Liver (tissue), 9 donors: Measurements from ENCODE around the gene VGLL4. TPM values are rescaled to one million over a fixed set of nuclear protein-coding genes. Genes with fewer than 3 reads are reported as not detected.

Experiments
- DNase-seq: peaks from one replicate; pipeline ENCODE4 v3.0.0-alpha.2; 2017; ENCODE audit warnings: low spot score
- H3K27ac ChIP-seq, 2 donors: one replicate each; pipeline ENCODE4 v1.7.0; 2013; ENCODE audit warnings: inconsistent platforms in 2 of 2, low read length in 2 of 2, control low read depth in 1 of 2, low read depth in 1 of 2, mild to moderate bottlenecking in 1 of 2
- H3K27me3 ChIP-seq, 4 donors: one replicate each; pipeline versions ENCODE4 v1.6.1 to v1.7.0; 2013; ENCODE audit warnings: low read length in 3 of 4, inconsistent platforms in 1 of 4, mild to moderate bottlenecking in 1 of 4, moderate library complexity in 1 of 4; ENCODE audit not compliant: control insufficient read depth in 4 of 4, insufficient read depth in 4 of 4
- H3K36me3 ChIP-seq, 4 donors: one replicate each; pipeline versions ENCODE4 v1.6.1 to v1.7.0; 2013; ENCODE audit warnings: low read length in 3 of 4, mild to moderate bottlenecking in 3 of 4, low read depth in 1 of 4, moderate library complexity in 1 of 4; ENCODE audit not compliant: control insufficient read depth in 4 of 4, insufficient read depth in 3 of 4
- H3K4me1 ChIP-seq, 4 donors: one replicate each; pipeline versions ENCODE4 v1.6.1 to v1.7.0; 2013; ENCODE audit warnings: low read length in 3 of 4, mild to moderate bottlenecking in 3 of 4, moderate library complexity in 1 of 4; ENCODE audit not compliant: control insufficient read depth in 4 of 4, insufficient read depth in 4 of 4
- H3K4me3 ChIP-seq, 3 donors: one replicate each; pipeline versions ENCODE4 v1.6.1 to v1.7.0; 2013; ENCODE audit warnings: low read length in 3 of 3, control low read depth in 1 of 3, low read depth in 1 of 3, mild to moderate bottlenecking in 1 of 3
- H3K9ac ChIP-seq, 2 donors: one replicate each; pipeline ENCODE4 v1.7.0; 2013; ENCODE audit warnings: low read length in 2 of 2, mild to moderate bottlenecking in 2 of 2, moderate library complexity in 2 of 2, control low read depth in 1 of 2, low read depth in 1 of 2
- H3K9me3 ChIP-seq, 4 donors: one replicate each; pipeline versions ENCODE4 v1.6.1 to v1.7.0; 2013; ENCODE audit warnings: low read length in 3 of 4; ENCODE audit not compliant: control insufficient read depth in 4 of 4
- ATF3 ChIP-seq: IDR thresholded peaks from 2 replicates; pipeline ENCODE4 v1.6.1; 2016; ENCODE audit warnings: antibody characterized with exemption
- EGR1 ChIP-seq, 2 donors: IDR thresholded peaks; 2 replicates each; pipeline ENCODE4 v1.6.1; 2016 to 2018; ENCODE audit warnings: antibody characterized with exemption in 2 of 2, low read depth in 2 of 2
- FOXA1 ChIP-seq: IDR thresholded peaks from 2 replicates; pipeline ENCODE4 v1.6.1; 2016; ENCODE audit warnings: antibody characterized with exemption
- FOXA2 ChIP-seq: IDR thresholded peaks from 2 replicates; pipeline ENCODE4 v1.6.1; 2016; ENCODE audit warnings: antibody characterized with exemption
- GABPA ChIP-seq, 2 donors: IDR thresholded peaks in 1 of 2; conservative IDR thresholded peaks in 1 of 2; 2 replicates each; pipeline ENCODE4 v1.6.1; 2016; ENCODE audit warnings: antibody characterized with exemption in 2 of 2, mild to moderate bottlenecking in 1 of 2, moderate library complexity in 1 of 2
- HNF4G ChIP-seq: IDR thresholded peaks from 2 replicates; pipeline ENCODE4 v1.6.1; 2016; ENCODE audit warnings: antibody characterized with exemption
- MAX ChIP-seq: IDR thresholded peaks from 2 replicates; pipeline ENCODE4 v1.6.1; 2016; ENCODE audit warnings: antibody characterized with exemption
- NR2F2 ChIP-seq: IDR thresholded peaks from 2 replicates; pipeline ENCODE4 v1.6.1; 2016; ENCODE audit warnings: antibody characterized with exemption
- RAD21 ChIP-seq, 2 donors: IDR thresholded peaks; 2 replicates each; pipeline ENCODE4 v1.6.1; 2016; ENCODE audit warnings: antibody characterized with exemption in 2 of 2, mild to moderate bottlenecking in 2 of 2
- REST ChIP-seq: IDR thresholded peaks from 2 replicates; pipeline ENCODE4 v1.6.1; 2016; ENCODE audit warnings: antibody characterized with exemption, mild to moderate bottlenecking
- RXRA ChIP-seq, 2 donors: IDR thresholded peaks; 2 replicates each; pipeline ENCODE4 v1.6.1; 2017 to 2018; ENCODE audit warnings: antibody characterized with exemption in 2 of 2, mild to moderate bottlenecking in 1 of 2
- SP1 ChIP-seq: IDR thresholded peaks from 2 replicates; pipeline ENCODE4 v1.6.1; 2018; ENCODE audit warnings: antibody characterized with exemption, mild to moderate bottlenecking
- TAF1 ChIP-seq: conservative IDR thresholded peaks from 2 replicates; pipeline ENCODE4 v1.6.1; 2016; ENCODE audit warnings: antibody characterized with exemption, mild to moderate bottlenecking
- YY1 ChIP-seq: IDR thresholded peaks from 2 replicates; pipeline ENCODE4 v1.6.1; 2016; ENCODE audit warnings: antibody characterized with exemption, mild to moderate bottlenecking
- WGBS: extraction: QIAGEN DNeasy Blood & Tissue Kit; methylation state at CpG from one replicate; pipeline ENCODE4 v1.1.7; 2013; 5-methylcytosine and 5-hydroxymethylcytosine counted together
- polyA plus RNA-seq, 2 donors: library from polyadenylated mRNA; stranded (reverse) in 1 of 2; unstranded in 1 of 2; fragments of 200-250 nt in 1 of 2; fragments of >200 nt in 1 of 2; fragmentation: Nextera tagmentation in 1 of 2; extraction: Ambion mirVana in 1 of 2; gene quantifications; one replicate each; pipeline versions ENCODE4 v1.2.1 to v1.2.3, GENCODE V29; 2013 to 2015
- total RNA-seq, 2 donors: library from RNA; depleted of rRNA; stranded (reverse); fragments of >200 nt; gene quantifications; one replicate each; pipeline ENCODE4 v1.2.3, GENCODE V29; 2014
- TF ChIP-seq, protein P1 (sequence below): IDR thresholded peaks from 2 replicates; pipeline ENCODE4 v1.6.1; 2016; ENCODE audit warnings: antibody characterized with exemption
- TF ChIP-seq, protein P2 (sequence below): fragments of 150-350 bp; IDR thresholded peaks from 2 replicates; pipeline ENCODE4 v1.5.1; 2017; ENCODE audit warnings: improper control_type of control experiment, low read depth, low read length; ENCODE audit not compliant: missing input control
- donor health status: healthy.
- donor health status: healthy.
- donor health status: healthy.
- donor health status: healthy.
- donor health status: healthy.

VGLL4 gene
- total and polyA plus RNA-seq, 4 donors, result 7.2 to 27.9 (median 13.0) TPM

DNA sequence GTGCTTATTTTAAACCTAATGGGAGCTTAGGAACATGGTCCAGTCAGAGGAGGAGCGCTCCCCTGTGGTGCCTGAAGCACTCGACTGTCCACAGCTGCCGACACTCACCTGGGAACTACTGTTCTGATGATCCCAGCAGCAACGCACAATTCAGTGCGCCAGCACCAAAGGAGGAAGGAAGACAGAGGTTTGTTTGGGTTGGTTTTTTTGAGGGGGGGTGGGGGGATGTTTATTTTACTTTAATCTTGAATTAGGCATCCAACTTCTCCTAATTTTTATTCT, 48.8 kb upstream of the VGLL4 start:
- TF ChIP-seq HNF4G (no peak), GABPA (IDR thresholded peaks at IDR 0.05 in 1 of 2, conservative IDR thresholded peaks at IDR 0.05 in 1 of 2) (no peak), REST (no peak), MAX (no peak), SP1 (no peak), RAD21 (IDR thresholded peaks at IDR 0.05) (no peak), NR2F2 (no peak), TAF1 (no peak), RXRA (IDR thresholded peaks at IDR 0.05) (no peak), FOXA2 (no peak), YY1 (no peak)
- TF ChIP-seq, protein P1, sequence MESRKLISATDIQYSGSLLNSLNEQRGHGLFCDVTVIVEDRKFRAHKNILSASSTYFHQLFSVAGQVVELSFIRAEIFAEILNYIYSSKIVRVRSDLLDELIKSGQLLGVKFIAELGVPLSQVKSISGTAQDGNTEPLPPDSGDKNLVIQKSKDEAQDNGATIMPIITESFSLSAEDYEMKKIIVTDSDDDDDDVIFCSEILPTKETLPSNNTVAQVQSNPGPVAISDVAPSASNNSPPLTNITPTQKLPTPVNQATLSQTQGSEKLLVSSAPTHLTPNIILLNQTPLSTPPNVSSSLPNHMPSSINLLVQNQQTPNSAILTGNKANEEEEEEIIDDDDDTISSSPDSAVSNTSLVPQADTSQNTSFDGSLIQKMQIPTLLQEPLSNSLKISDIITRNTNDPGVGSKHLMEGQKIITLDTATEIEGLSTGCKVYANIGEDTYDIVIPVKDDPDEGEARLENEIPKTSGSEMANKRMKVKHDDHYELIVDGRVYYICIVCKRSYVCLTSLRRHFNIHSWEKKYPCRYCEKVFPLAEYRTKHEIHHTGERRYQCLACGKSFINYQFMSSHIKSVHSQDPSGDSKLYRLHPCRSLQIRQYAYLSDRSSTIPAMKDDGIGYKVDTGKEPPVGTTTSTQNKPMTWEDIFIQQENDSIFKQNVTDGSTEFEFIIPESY, result no peak
- TF ChIP-seq, protein P2, sequence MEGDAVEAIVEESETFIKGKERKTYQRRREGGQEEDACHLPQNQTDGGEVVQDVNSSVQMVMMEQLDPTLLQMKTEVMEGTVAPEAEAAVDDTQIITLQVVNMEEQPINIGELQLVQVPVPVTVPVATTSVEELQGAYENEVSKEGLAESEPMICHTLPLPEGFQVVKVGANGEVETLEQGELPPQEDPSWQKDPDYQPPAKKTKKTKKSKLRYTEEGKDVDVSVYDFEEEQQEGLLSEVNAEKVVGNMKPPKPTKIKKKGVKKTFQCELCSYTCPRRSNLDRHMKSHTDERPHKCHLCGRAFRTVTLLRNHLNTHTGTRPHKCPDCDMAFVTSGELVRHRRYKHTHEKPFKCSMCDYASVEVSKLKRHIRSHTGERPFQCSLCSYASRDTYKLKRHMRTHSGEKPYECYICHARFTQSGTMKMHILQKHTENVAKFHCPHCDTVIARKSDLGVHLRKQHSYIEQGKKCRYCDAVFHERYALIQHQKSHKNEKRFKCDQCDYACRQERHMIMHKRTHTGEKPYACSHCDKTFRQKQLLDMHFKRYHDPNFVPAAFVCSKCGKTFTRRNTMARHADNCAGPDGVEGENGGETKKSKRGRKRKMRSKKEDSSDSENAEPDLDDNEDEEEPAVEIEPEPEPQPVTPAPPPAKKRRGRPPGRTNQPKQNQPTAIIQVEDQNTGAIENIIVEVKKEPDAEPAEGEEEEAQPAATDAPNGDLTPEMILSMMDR, result no peak
- DNase-seq, result no peak
- 84% methylated on average over 5 of the region's 5 CpGs for WGBS

GRCh38 chr3:11691767-11692531, 48.2 kb upstream of the VGLL4 start:
- peaks cover 0 to 5% (median 0%) of the 10 kb centered on the region in 4 donors for H3K4me1 ChIP-seq
- no peaks in the 10 kb centered on the region for H3K36me3 ChIP-seq
- no peaks in the 10 kb centered on the region for H3K9me3 ChIP-seq
- H3K27ac ChIP-seq, result no peak overlapping the region
- H3K9ac ChIP-seq, result no peak overlapping the region
- DNase-seq, result no peak
- H3K4me3 ChIP-seq, result no peak overlapping the region
- no peaks in the 10 kb centered on the region for H3K27me3 ChIP-seq
- WGBS, result 93% methylated on average over 3 of the region's 3 CpGs
- no peak for TF ChIP-seq RXRA (IDR thresholded peaks at IDR 0.05)
- no peak for TF ChIP-seq SP1
- no peak for TF ChIP-seq HNF4G
- TF ChIP-seq GABPA (IDR thresholded peaks at IDR 0.05 in 1 of 2, conservative IDR thresholded peaks at IDR 0.05 in 1 of 2), result no peak
- no peak for TF ChIP-seq NR2F2
- TF ChIP-seq FOXA1, result no peak
- no peak for TF ChIP-seq RAD21 (IDR thresholded peaks at IDR 0.05)
- TF ChIP-seq, protein P1, result no peak
- TF ChIP-seq YY1, result no peak
- no peak for TF ChIP-seq ATF3
- no peak for TF ChIP-seq MAX
- no peak for TF ChIP-seq FOXA2
- no peak for TF ChIP-seq TAF1
- TF ChIP-seq EGR1 (IDR thresholded peaks at IDR 0.05; ENCODE audit: low read depth in 2 of 2), result no peak
- TF ChIP-seq, protein P2, result no peak

More for the DNA sequence above, 48.8 kb upstream of the VGLL4 start:
- H3K9ac ChIP-seq, result no peak overlapping the region
- no peaks in the 10 kb centered on the region for H3K36me3 ChIP-seq
- no peak overlapping the region for H3K27ac ChIP-seq
- H3K4me1 ChIP-seq, result peaks cover 0 to 5% (median 0%) of the 10 kb centered on the region in 4 donors
- no peaks in the 10 kb centered on the region for H3K27me3 ChIP-seq
- no peak overlapping the region for H3K4me3 ChIP-seq
- no peaks in the 10 kb centered on the region for H3K9me3 ChIP-seq
